Skin of body (tissue), 2 donors: ENCODE results near the gene SLC66A3. TPM values are rescaled to one million over a fixed set of nuclear protein-coding genes. Genes with fewer than 3 reads are reported as not detected.
"Not testable (repeated sequence)": the region's sequence is repeated elsewhere in the genome, so short reads cannot be mapped to it uniquely, and the experiment has no call there.

Source experiments
- DNase-seq: peaks from one replicate; lab custom pipeline; 2025; lab: John Stamatoyannopoulos, UW
- total RNA-seq: library from RNA; depleted of rRNA; stranded (reverse); fragments of >200 nt; gene quantifications from one replicate; pipeline ENCODE4 v1.2.3, GENCODE V29; 2014

Gene SLC66A3
- total RNA-seq, 1 donor from 2014 or later, result 18.7 TPM

GRCh38 chr2:11163439-11164317 lies 8.4 kb downstream of the SLC66A3 start:
- no peak for DNase-seq

GRCh38 chr2:11165046-11165445 lies 9.8 kb downstream of the SLC66A3 start:
- not testable (repeated sequence) for DNase-seq

GRCh38 chr2:11166476-11166875 lies 11.2 kb downstream of the SLC66A3 start:
- DNase-seq, result no peak

- DNase-seq, result no peak
These were observed 13.2 kb downstream of the SLC66A3 start for GRCh38 chr2:11168488-11168887.

DNA sequence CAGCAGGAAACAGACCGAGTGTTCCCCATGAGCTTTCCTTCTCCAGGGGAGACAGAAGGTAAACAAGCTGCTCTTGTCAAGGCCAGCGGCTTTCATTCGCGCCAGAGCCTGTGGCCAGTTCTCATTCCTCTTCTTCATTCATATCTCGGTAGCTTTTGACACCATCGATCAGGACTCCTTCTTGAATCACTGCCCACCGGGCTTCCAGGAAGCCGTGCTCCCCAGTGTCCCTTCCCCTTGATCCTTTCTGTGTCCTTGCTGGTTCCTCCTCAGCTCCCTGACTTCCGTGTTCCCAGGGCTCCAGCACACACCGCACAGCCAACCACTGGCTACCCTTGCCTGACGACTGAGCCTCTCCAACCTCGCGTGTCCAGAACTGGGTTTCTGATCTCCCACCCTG lies 14.1 kb downstream of the SLC66A3 start:
- no peak for DNase-seq

DNA sequence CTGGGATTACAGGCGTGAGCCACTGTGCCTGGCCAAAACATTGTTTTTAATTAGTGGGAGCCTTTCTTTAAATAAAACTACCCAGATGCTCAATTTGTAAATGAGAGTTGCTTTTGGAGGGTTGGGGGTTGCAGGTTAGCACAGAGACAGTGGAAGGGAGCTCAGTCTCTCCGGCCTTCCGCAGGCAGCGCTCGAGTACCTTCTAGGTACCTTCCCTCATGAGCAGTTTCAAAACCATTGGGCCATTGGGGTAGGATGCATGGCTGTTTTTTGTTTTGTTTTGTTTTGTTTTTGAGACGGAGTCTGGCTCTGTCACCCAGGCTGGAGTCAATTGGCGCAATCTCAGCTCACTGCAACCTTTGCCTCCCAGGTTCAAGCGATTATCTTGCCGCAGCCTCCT lies 19.0 kb downstream of the SLC66A3 start:
- DNase-seq, result no peak

DNA sequence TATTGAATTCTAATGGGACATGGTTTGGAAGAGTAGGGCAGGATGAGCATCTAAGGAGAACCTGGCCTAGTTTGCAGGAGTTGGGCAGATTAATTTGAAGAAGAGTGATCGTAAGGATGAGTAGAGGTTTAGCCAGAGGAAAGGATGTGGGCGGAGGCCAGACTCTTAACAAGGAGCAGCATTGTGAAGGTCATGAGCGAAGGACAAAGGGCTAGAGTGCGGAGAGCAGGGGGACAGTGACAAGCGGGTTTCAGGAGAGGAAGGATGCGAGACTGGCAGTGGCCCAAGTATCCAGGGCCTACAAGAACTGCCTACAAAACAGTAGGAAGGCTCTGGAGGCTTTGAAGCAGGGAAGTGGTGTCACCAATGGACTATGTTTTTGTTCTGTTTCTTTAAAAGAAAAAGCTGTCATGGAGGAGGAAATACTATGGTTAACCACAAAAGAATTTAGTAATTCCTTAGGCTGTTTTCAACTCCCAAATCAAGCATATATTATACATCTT lies 20.1 kb downstream of the SLC66A3 start:
- DNase-seq, result no peak

GRCh38 chr2:11177871-11178690 lies 22.8 kb downstream of the SLC66A3 start:
- DNase-seq, result no peak

GRCh38 chr2:11179196-11179595 lies 23.9 kb downstream of the SLC66A3 start:
- no peak for DNase-seq

- no peak for DNase-seq
These were observed 24.6 kb downstream of the SLC66A3 start for GRCh38 chr2:11179899-11180298.

- no peak for DNase-seq
These were observed 25.4 kb downstream of the SLC66A3 start for GRCh38 chr2:11180653-11181052.

- DNase-seq, result no peak
These were observed 27.7 kb downstream of the SLC66A3 start for GRCh38 chr2:11182951-11183350.

DNA sequence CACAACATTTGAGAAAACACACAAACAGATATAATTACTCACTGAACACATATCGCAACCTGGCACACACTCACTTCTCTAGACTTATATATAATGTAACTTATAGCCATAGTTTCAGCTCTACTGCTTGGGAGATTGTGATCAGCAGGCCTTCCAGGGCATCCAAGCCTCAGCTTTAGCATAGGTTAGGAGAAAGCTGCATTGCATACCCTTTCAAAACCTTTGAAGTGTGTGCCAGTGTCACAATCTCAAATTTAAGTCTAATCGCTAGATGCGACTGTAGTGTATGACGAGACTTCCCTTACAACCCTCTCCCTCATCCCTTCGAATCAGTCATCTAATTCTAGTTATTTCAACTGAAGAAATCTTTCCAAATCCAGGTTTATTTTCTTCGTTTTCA lies 30.9 kb downstream of the SLC66A3 start:
- DNase-seq, result no peak

DNA sequence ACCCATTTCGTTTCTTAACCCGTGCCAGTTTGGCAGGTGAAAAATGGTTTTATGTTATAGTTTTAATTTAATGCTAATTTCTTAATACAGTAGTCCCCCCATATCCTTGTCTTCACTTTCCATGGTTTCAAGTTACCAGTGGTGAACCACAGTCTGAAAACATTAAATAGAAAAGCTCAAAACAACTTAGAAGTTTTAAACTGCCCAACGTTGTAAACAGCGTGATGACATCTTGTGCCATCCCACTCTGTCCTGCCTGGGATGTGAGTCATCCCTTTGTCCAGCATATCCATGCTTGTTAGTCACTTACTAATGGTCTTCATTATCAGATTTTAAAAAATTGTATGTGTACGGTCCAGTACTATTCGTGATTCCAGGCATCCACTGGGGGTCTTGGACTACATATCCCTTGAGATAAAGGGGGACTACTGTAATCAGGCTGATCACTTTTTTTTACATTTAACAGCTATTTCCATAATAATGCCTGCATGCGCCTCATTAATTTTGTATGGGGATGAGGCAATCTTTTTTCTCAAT lies 31.9 kb downstream of the SLC66A3 start:
- DNase-seq, result no peak

DNA sequence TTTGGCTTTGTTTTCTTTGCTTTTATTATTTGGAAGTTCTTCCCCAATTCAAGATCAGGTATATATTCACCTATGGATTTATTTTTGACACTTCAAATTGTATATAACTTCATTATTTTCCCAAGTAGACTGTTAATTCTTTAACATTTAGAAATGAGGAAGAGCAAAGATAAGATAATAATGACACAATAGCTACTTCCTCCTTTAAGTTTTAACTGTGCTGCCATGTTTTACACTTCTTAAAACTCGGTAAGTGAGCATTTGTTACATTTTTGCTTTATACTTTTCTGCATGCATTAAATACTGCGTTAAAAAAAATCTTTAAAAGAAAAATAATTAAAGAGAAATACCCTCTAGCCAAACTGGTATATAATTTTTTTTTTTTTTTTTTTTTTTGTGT lies 32.5 kb downstream of the SLC66A3 start:
- DNase-seq, result no peak

DNA sequence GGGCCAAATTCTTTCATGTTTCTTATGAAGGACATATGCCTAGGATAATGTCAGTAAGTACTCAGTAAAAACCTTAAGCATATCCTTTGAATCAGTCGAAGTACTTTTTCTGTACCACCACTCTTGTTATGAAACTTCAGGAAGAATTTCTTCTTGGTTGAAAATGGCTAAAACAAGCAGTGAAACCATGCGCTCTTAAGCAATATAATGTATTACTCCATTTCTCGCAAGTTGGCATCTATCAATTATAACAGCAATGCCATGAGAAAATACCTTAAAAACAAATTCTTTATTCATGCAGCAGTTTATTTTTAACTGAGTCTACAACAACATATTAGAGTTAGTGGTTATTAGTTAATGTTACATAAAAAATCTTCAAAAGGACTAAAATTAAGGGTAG lies 41.0 kb downstream of the SLC66A3 start:
- DNase-seq, result no peak

- DNase-seq, result no peak
These were observed 45.4 kb downstream of the SLC66A3 start for GRCh38 chr2:11200651-11201050.

- DNase-seq, result no peak
These were observed 46.7 kb downstream of the SLC66A3 start for GRCh38 chr2:11201969-11202368.

DNA sequence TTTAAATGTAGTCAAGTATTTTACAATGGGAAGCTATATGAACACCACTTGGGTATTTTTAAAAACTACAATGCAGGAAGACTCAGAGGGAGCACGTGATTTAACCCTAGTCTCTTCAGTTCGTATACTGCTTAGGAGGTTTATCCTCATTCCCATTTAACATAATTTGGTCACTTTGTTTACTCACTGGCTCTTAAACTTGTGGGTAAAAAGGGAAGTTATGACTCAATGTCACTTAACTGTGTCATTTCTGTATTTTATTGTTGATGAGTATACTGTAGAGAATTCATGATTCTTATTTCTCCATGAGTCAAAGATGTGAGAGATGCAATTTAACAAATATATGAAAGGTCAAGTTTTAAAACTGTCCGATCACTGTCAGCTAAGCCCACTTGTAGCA lies 48.2 kb downstream of the SLC66A3 start:
- DNase-seq, result no peak

DNA sequence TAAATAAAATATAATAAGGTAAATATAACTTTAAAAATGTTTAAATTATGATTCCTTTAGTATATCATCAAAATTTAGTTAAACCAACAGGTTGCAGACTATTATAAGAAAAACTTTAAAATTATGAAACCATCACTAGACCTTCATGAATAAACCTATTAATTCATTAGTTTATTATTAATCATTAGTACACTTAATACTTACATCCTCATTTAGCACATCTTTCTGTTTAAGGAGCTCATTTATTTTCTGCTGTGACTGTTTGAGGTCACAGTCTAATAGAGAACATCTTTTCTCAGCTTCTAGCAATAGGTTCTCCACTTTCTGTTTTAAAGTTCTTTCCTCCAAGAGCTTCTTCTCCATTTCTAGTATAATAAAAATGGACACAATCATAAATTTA lies 52.8 kb downstream of the SLC66A3 start:
- DNase-seq, result no peak

GRCh38 chr2:11212645-11213044 lies 57.4 kb downstream of the SLC66A3 start:
- no peak for DNase-seq

GRCh38 chr2:11213090-11213638 lies 57.9 kb downstream of the SLC66A3 start:
- no peak for DNase-seq
